SU-DHL-6 (cell line): ENCODE data around the gene DNAAF8.

Experiments
- EZH2phosphoT487 ChIP-seq: fragments of 200-600 bp; sonication (generic), shearing (Covaris generic); conservative IDR thresholded peaks from 2 replicates; pipeline ENCODE4 v1.6.1; 2018; ENCODE audit warnings: mild to moderate bottlenecking, antibody characterized with exemption, low read length, moderate library complexity, mixed read lengths
- TF ChIP-seq, protein P1 (sequence below): fragments of 200-600 bp; sonication (generic); IDR thresholded peaks from one replicate; pipeline ENCODE4 v1.5.1; 2017; ENCODE audit warnings: antibody characterized with exemption, mild to moderate bottlenecking, low read length, moderate library complexity; ENCODE audit not compliant: insufficient read depth, poor library complexity, severe bottlenecking

- TF ChIP-seq, protein P1, sequence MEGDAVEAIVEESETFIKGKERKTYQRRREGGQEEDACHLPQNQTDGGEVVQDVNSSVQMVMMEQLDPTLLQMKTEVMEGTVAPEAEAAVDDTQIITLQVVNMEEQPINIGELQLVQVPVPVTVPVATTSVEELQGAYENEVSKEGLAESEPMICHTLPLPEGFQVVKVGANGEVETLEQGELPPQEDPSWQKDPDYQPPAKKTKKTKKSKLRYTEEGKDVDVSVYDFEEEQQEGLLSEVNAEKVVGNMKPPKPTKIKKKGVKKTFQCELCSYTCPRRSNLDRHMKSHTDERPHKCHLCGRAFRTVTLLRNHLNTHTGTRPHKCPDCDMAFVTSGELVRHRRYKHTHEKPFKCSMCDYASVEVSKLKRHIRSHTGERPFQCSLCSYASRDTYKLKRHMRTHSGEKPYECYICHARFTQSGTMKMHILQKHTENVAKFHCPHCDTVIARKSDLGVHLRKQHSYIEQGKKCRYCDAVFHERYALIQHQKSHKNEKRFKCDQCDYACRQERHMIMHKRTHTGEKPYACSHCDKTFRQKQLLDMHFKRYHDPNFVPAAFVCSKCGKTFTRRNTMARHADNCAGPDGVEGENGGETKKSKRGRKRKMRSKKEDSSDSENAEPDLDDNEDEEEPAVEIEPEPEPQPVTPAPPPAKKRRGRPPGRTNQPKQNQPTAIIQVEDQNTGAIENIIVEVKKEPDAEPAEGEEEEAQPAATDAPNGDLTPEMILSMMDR: no peak
- no peak for TF ChIP-seq EZH2phosphoT487
These were observed 26.0 kb downstream of the DNAAF8 start for GRCh38 chr16:4760221-4760910.
